ENCODE data around the gene TFCP2. TPM values are rescaled to one million over a fixed set of nuclear protein-coding genes. Genes with fewer than 3 reads are reported as not detected.

Gene TFCP2
- total RNA-seq, 1 donor from 2014 or later = 15.1 TPM

GRCh38 chr12:51048661-51049251 is 124.2 kb downstream of the TFCP2 start:
- FAIRE-seq (no peak), DNase-seq (ENCODE audit: low spot score in 2 of 2) (no peak)

DNA sequence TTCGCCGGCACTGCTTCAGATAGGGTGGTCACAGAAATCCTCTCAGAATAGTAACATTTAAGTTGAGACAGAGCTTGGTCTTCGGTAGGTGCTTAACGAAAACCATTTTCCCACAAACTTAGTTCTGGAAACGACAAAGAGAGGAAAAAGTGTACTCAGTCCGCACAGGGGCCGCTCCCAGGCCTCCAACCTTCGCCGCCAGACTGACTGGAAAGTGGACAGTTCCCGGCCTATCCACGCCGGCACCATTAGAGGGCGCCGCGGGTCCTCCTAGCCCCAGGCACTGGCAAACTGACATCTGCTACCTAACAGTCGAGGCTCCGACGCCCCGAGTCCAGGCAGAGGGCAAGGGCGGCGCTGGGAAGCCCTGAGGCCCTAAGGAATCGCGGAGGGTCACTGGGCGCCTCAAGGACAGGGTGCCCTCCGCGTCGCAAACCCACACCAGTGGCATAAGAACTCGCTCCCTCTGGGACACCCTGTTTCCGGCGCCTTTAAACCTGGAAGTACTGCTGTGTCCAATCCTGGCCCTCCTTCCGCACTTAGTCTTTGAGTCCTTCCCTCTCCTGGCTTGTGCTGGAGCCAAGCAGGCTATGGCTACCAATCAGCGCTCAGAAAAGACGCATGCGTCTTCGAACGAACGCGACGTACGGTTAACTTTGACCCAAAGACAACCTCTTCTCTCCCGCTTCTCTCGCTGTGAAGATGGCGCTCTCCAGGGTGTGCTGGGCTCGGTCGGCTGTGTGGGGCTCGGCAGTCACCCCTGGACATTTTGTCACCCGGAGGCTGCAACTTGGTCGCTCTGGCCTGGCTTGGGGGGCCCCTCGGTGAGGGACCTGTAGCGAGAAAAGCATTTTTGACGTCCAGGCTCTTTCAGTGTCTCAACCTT is 125.0 kb downstream of the TFCP2 start, which contains the start of gene LETMD1:
Gene LETMD1, plus strand, starts transcription at position 673 of the 886 bp plus-strand sequence. Its CDS starts 30 bp downstream, at position 703.
- DNase-seq (ENCODE audit: low spot score in 2 of 2) (peak; percentile 73 to 90), FAIRE-seq (peak; percentile 6)

Small RNA genes lying within 50 kb of the gene (small RNA-seq; reads per million reads assigned to genes)
- gene RF00019 (not detected), gene RNU6-199P (not detected)

Other genes with a start within 250 kb of the TFCP2 start
- not detected for gene HIGD1C, start 220.6 kb downstream of the TFCP2 start, total RNA-seq
- 86.4 TPM for gene SLC11A2, start 146.8 kb downstream of the TFCP2 start, total RNA-seq
- 54.6 TPM for gene LETMD1, start 124.8 kb downstream of the TFCP2 start, total RNA-seq
- gene CSRNP2, start 89.5 kb downstream of the TFCP2 start, total RNA-seq = 69.3 TPM
- 9.0 TPM for gene POU6F1, start 44.9 kb upstream of the TFCP2 start, total RNA-seq
- 34.2 TPM for gene DAZAP2, start 65.7 kb upstream of the TFCP2 start, total RNA-seq
- 0.82 TPM for gene SMAGP, start 97.3 kb upstream of the TFCP2 start, total RNA-seq
- 1.2 TPM for gene BIN2, start 151.0 kb upstream of the TFCP2 start, total RNA-seq
- gene CELA1, start 173.5 kb upstream of the TFCP2 start, total RNA-seq = not detected
- gene GALNT6, start 218.3 kb upstream of the TFCP2 start, total RNA-seq = under 0.01 TPM

Data from frontal cortex (tissue), 4 donors.